GM12878 (cell line): ENCODE data around the gene VAC14. TPM values are rescaled to one million over a fixed set of nuclear protein-coding genes. Genes with fewer than 3 reads are reported as not detected.

Experiments
- ATAC-seq: fragments of 200-7000 bp; cut with Tn5 transposase; 3 replicates; pipeline ENCODE4 v1.9.1; 2020; ENCODE audit warnings: mild to moderate bottlenecking, moderate library complexity
- BruUV-seq: library from RNA; stranded (reverse); fragments of 400-500 nt; replicated peaks from 2 replicates; lab custom pipeline; 2021; lab: Mats Ljungman, UMichigan
- CTCF ChIA-PET: fragments of 300-600 bp; sonication (Branson Sonifier 250); formaldehyde crosslinking; extraction: SDS; loops from one replicate; lab custom pipeline; 2021; ENCODE audit warnings: inconsistent platforms; lab: Yijun Ruan, JAX
- POLR2A ChIA-PET: fragments of 350-600 bp; formaldehyde crosslinking; extraction: SDS; loops from one replicate; lab custom pipeline; 2021; ENCODE audit warnings: inconsistent platforms; lab: Charles Lee
- RAD21 ChIA-PET: fragments of 300-600 bp; sonication (Branson Sonifier 250); formaldehyde crosslinking; loops from one replicate; lab custom pipeline; 2023; ENCODE audit warnings: antibody characterized with exemption; ENCODE audit not compliant: unreplicated experiment; lab: Charles Lee
- SMC1A ChIA-PET: fragments of 300-600 bp; sonication (Branson Sonifier 250); formaldehyde crosslinking; loops from one replicate; lab custom pipeline; 2023; ENCODE audit not compliant: unreplicated experiment, uncharacterized antibody; lab: Charles Lee
- DNase-seq: peaks from one replicate; pipeline ENCODE4 v3.0.0-alpha.2; 2011; ENCODE audit warnings: low read depth, low spot score
- FAIRE-seq: peaks from 3 replicates; lab custom pipeline; 2011; peaks lifted over from hg19 to GRCh38; lab: Jason Lieb, UNC
- H2AFZ ChIP-seq: 2 replicates; pipeline ENCODE4 v1.6.0; 2011; ENCODE audit warnings: low read depth, low read length, control low read depth; ENCODE audit not compliant: control insufficient read depth
- H3K27ac ChIP-seq: 2 replicates; pipeline ENCODE4 v1.5.1; 2011; ENCODE audit warnings: control low read depth; ENCODE audit not compliant: control insufficient read depth, insufficient read depth
- H3K27me3 ChIP-seq, 2 experiments: replicated peaks in 1 of 2; 2 replicates each; pipeline versions ENCODE4 v1.6.0 to v1.6.1; 2011; ENCODE audit warnings: low read length in 1 of 2; ENCODE audit not compliant: control insufficient read depth in 2 of 2, insufficient read depth in 2 of 2
- H3K36me3 ChIP-seq, 2 experiments: 2 replicates each; pipeline ENCODE4 v1.5.1; 2011; ENCODE audit warnings: low read length in 1 of 2; ENCODE audit not compliant: control insufficient read depth in 2 of 2, insufficient read depth in 2 of 2
- H3K4me1 ChIP-seq: 2 replicates; pipeline ENCODE4 v1.6.1; 2011; ENCODE audit warnings: mild to moderate bottlenecking, low read length, moderate library complexity, mixed read lengths; ENCODE audit not compliant: control insufficient read depth, insufficient read depth
- H3K4me2 ChIP-seq: 2 replicates; pipeline ENCODE4 v1.6.0; 2011; ENCODE audit warnings: control low read depth; ENCODE audit not compliant: control insufficient read depth, insufficient read depth
- H3K4me3 ChIP-seq: fragments of 200-600 bp; sonication (generic); 2 replicates; pipeline ENCODE4 v1.5.1; 2016
- H3K79me2 ChIP-seq: 2 replicates; pipeline ENCODE4 v1.6.0; 2011; ENCODE audit warnings: low read length; ENCODE audit not compliant: control insufficient read depth, insufficient read depth
- H3K9ac ChIP-seq: 2 replicates; pipeline ENCODE4 v1.8.0; 2011; ENCODE audit warnings: low read length, control low read depth, mixed read lengths; ENCODE audit not compliant: control insufficient read depth, insufficient read depth
- H3K9me3 ChIP-seq: replicated peaks from 3 replicates; pipeline ENCODE4 v1.5.1; 2011; ENCODE audit warnings: mild to moderate bottlenecking, low read length; ENCODE audit not compliant: control insufficient read depth, insufficient read depth
- H4K20me1 ChIP-seq: 2 replicates; pipeline ENCODE4 v1.6.0; 2011; ENCODE audit not compliant: control insufficient read depth, insufficient read depth
- CHD4 ChIP-seq: fragments of 200-600 bp; sonication (generic); IDR thresholded peaks from 2 replicates; pipeline ENCODE4 v1.6.1; 2016; ENCODE audit warnings: mild to moderate bottlenecking
- FOXK2 ChIP-seq: fragments of 450-650 bp; IDR thresholded peaks from 2 replicates; pipeline ENCODE4 v1.6.1; 2017; ENCODE audit warnings: mild to moderate bottlenecking, moderate library complexity
- IKZF2 ChIP-seq, 2 experiments: fragments of 450-650 bp; IDR thresholded peaks; 2 replicates each; pipeline ENCODE4 v1.6.1; 2017; ENCODE audit warnings: mild to moderate bottlenecking in 2 of 2, moderate library complexity in 2 of 2
- KDM1A ChIP-seq: fragments of 200-600 bp; sonication (generic); IDR thresholded peaks from 2 replicates; pipeline ENCODE4 v1.6.1; 2016; ENCODE audit warnings: borderline replicate concordance
- MAX ChIP-seq: IDR thresholded peaks from 2 replicates; pipeline ENCODE4 v1.6.1; 2012; ENCODE audit warnings: low read depth, low read length, improper control_type of control experiment
- MLLT1 ChIP-seq: fragments of 450-650 bp; IDR thresholded peaks from 2 replicates; pipeline ENCODE4 v1.6.1; 2016; ENCODE audit warnings: mild to moderate bottlenecking
- MYC ChIP-seq: IDR thresholded peaks from 2 replicates; pipeline ENCODE4 v1.6.1; 2011; ENCODE audit warnings: mild to moderate bottlenecking, low read length, moderate library complexity, inconsistent platforms; ENCODE audit not compliant: insufficient read depth, insufficient replicate concordance, insufficient read length, severe bottlenecking
- NFXL1 ChIP-seq: fragments of 450-650 bp; IDR thresholded peaks from 2 replicates; pipeline ENCODE4 v1.6.1; 2017; ENCODE audit warnings: antibody characterized with exemption, mild to moderate bottlenecking, borderline replicate concordance
- NFYA ChIP-seq: IDR thresholded peaks from 2 replicates; pipeline ENCODE4 v1.6.1; 2011; ENCODE audit warnings: low read depth, mild to moderate bottlenecking, low read length, improper control_type of control experiment, borderline replicate concordance
- POLR2A ChIP-seq: IDR thresholded peaks from 2 replicates; pipeline ENCODE4 v1.6.1; 2011; ENCODE audit warnings: low read depth, mild to moderate bottlenecking, low read length
- RBBP5 ChIP-seq: fragments of 200-600 bp; sonication (generic); conservative IDR thresholded peaks from 2 replicates; pipeline ENCODE4 v1.6.1; 2016
- SMC3 ChIP-seq: IDR thresholded peaks from 2 replicates; pipeline ENCODE4 v1.6.1; 2011; ENCODE audit warnings: low read length, improper control_type of control experiment, borderline replicate concordance
- SREBF2 ChIP-seq: IDR thresholded peaks from 2 replicates; pipeline ENCODE4 v1.6.1; 2012; ENCODE audit warnings: mild to moderate bottlenecking, low read length
- STAT3 ChIP-seq: IDR thresholded peaks from 2 replicates; pipeline ENCODE4 v1.6.1; 2011; ENCODE audit warnings: low read depth, low read length, improper control_type of control experiment
- SUPT20H ChIP-seq: IDR thresholded peaks from 2 replicates; pipeline ENCODE4 v1.6.1; 2011; ENCODE audit warnings: low read depth, mild to moderate bottlenecking, low read length, moderate library complexity, borderline replicate concordance; ENCODE audit not compliant: control insufficient read depth
- TCF12 ChIP-seq: IDR thresholded peaks from 2 replicates; pipeline ENCODE4 v1.6.1; 2011; ENCODE audit warnings: low read depth, mild to moderate bottlenecking, low read length
- WGBS: methylation state at CpG from one replicate; pipeline ENCODE4 v1.1.6; 2016; ENCODE audit warnings: low lambda C conversion rate; ENCODE audit not compliant: insufficient replicate concordance, insufficient coverage; ENCODE audit errors: missing lambda C conversion rate; 5-methylcytosine and 5-hydroxymethylcytosine counted together
- in situ Hi-C: fragments of 300-500 bp; cut with MboI; formaldehyde crosslinking; loops from 9 replicates; pipeline ENCODE4 v1.14.3; 2018; ENCODE audit warnings: mixed read lengths
- intact Hi-C: fragments of 100-400 bp; cut with micrococcal nuclease; formaldehyde crosslinking; loops from one replicate; pipeline ENCODE4 v1.14.2; 2022; ENCODE audit not compliant: unreplicated experiment
- polyA plus RNA-seq, 11 experiments: library from polyadenylated mRNA; depleted of rRNA in 4 of 11; unstranded in 6 of 11; stranded (reverse) in 5 of 11; fragments of >200 nt; fragmentation: Nextera tagmentation in 4 of 11; fragmentation: Illumina TruSeq in 1 of 11; extraction: Ambion mirVana in 4 of 11; extraction: Trizol in 1 of 11; gene quantifications; 1 replicate in 1 of 11; 2 replicates in 10 of 11; pipeline versions ENCODE4 v1.2.1 to v1.2.3, GENCODE V29; 2011 to 2016; ENCODE audit warnings: inconsistent platforms in 2 of 11, missing spikeins in 2 of 11, low read depth in 1 of 11
- total RNA-seq, 4 experiments: library from RNA; depleted of rRNA in 3 of 4; stranded (reverse); fragments of >200 nt in 3 of 4; fragmentation: Illumina TruSeq in 1 of 4; extraction: Trizol in 1 of 4; gene quantifications; 2 replicates each; pipeline versions ENCODE4 v1.2.1 to v1.2.3, GENCODE V29; 2013 to 2021

Gene VAC14
- total and polyA plus RNA-seq, 10 of the 15 experiments (the other 5 are each of a cell fraction or from before 2014, with no cell fraction given): 1.3 to 45.5 (median 25.5) TPM

GRCh38 chr16:70657956-70658355 lies 143.0 kb downstream of the VAC14 start:
- CTCF ChIA-PET: no interaction called here
- H3K27ac ChIP-seq: no peak overlapping the region
- no peak overlapping the region for H3K4me3 ChIP-seq
- BruUV-seq: no TSS peak
- H3K4me2 ChIP-seq: no peak overlapping the region
- intact Hi-C loops: loop anchor here (10.0 kb wide), 1 partner anchor 493 kb away; no protein-coding TSS in a partner anchor
- POLR2A ChIA-PET: no interaction called here
- H3K79me2 ChIP-seq: no peaks in the 10 kb centered on the region
- RAD21 ChIA-PET: no interaction called here
- H2AFZ ChIP-seq: no peak overlapping the region
- DNase-seq: no peak
- no peaks in the 10 kb centered on the region for H4K20me1 ChIP-seq
- 53% methylated on average over 7 of the region's 7 CpGs for WGBS
- SMC1A ChIA-PET: no interaction called here
- FAIRE-seq: no peak
- H3K9ac ChIP-seq: no peak overlapping the region
- in situ Hi-C loops: no loop called here
- H3K4me1 ChIP-seq: no peaks in the 10 kb centered on the region
- no peaks in the 10 kb centered on the region for H3K27me3 ChIP-seq
- TF ChIP-seq TCF12: no peak
- no peak for TF ChIP-seq FOXK2
- TF ChIP-seq CHD4: no peak
- TF ChIP-seq MLLT1: no peak
- no peak for TF ChIP-seq MYC
- no peak for TF ChIP-seq SMC3
- no peak for TF ChIP-seq NFXL1
- TF ChIP-seq POLR2A: no peak
- TF ChIP-seq KDM1A: no peak
- TF ChIP-seq MAX: no peak
- TF ChIP-seq STAT3: no peak
- no peak for TF ChIP-seq NFYA
- TF ChIP-seq RBBP5: no peak
- TF ChIP-seq IKZF2 (IDR thresholded peaks at IDR 0.05): no peak
- no peak for TF ChIP-seq SUPT20H
- TF ChIP-seq SREBF2: no peak
- H3K36me3 ChIP-seq: no peaks in the 10 kb centered on the region
- ATAC-seq: no peak
- H3K9me3 ChIP-seq: no peaks in the 10 kb centered on the region
